Upper lobe of right lung (tissue), 1 donor: ENCODE results near the gene ACTRT2. TPM values are rescaled to one million over a fixed set of nuclear protein-coding genes. Genes with fewer than 3 reads are reported as not detected.
A peak's percentile ranks its signal among the peaks of the same experiment; 100 is the strongest.

ENCODE experiments used
- ATAC-seq: fragments of 200-7000 bp; cut with Tn5 transposase; one replicate; pipeline ENCODE4 v1.9.1; 2020; ENCODE audit warnings: mild to moderate bottlenecking, moderate library complexity
- DNase-seq: peaks from one replicate; pipeline ENCODE4 v3.0.0-alpha.2; 2020
- H3K27ac ChIP-seq: fragments of 200-600 bp; one replicate; pipeline ENCODE4 v1.8.0; 2022
- H3K27me3 ChIP-seq: fragments of 200-600 bp; one replicate; pipeline ENCODE4 v1.8.0; 2022; ENCODE audit warnings: mild to moderate bottlenecking
- H3K36me3 ChIP-seq: fragments of 200-600 bp; one replicate; pipeline ENCODE4 v1.8.0; 2022
- H3K4me1 ChIP-seq: fragments of 200-600 bp; one replicate; pipeline ENCODE4 v1.8.0; 2022
- H3K4me3 ChIP-seq: fragments of 200-600 bp; one replicate; pipeline ENCODE4 v1.8.0; 2022; ENCODE audit warnings: mild to moderate bottlenecking
- H3K9me3 ChIP-seq: fragments of 200-600 bp; one replicate; pipeline ENCODE4 v1.8.0; 2022
- CTCF ChIP-seq: fragments of 200-600 bp; IDR thresholded peaks from one replicate; pipeline ENCODE4 v1.8.0; 2022; ENCODE audit warnings: antibody characterized with exemption
- intact Hi-C: fragments of 100-400 bp; cut with DNase I; formaldehyde crosslinking; loops from one replicate; pipeline ENCODE4 v1.11.0; 2022
- total RNA-seq: library from RNA; stranded (reverse); fragmentation: NEBNext Ultra II Directional; extraction: Animal tissue kit (Norgen Biotek cat#: 25700); gene quantifications from one replicate; pipeline ENCODE4 v1.2.1, GENCODE V29; 2021
- donor health status: DM: no; HTN: yes; CAD: no; lungs with severe emphysema.

ACTRT2 gene
- total RNA-seq, 1 donor from 2014 or later: not detected

- H3K36me3 ChIP-seq: no peaks in the 10 kb centered on the region
- no peak for TF ChIP-seq CTCF
- intact Hi-C loops: no loop called here
- ATAC-seq (no peak), DNase-seq (no peak)
- H3K4me1 ChIP-seq: no peaks in the 10 kb centered on the region
- H3K9me3 ChIP-seq: no peaks in the 10 kb centered on the region
- no peak overlapping the region for H3K27ac ChIP-seq
- no peak overlapping the region for H3K4me3 ChIP-seq
- peaks cover 14% of the 10 kb centered on the region for H3K27me3 ChIP-seq
These were observed 33.8 kb downstream of the ACTRT2 start for GRCh38 chr1:3055051-3055450.

- ATAC-seq (no peak), DNase-seq (no peak)
- Histone ChIP-seq H3K36me3 (no peaks in the 10 kb centered on the region), H3K27ac (no peak overlapping the region), H3K4me3 (no peak overlapping the region), H3K27me3 (peaks cover 14% of the 10 kb centered on the region), H3K9me3 (no peaks in the 10 kb centered on the region), H3K4me1 (no peaks in the 10 kb centered on the region)
- intact Hi-C loops: no loop called here
- no peak for TF ChIP-seq CTCF
These were observed 35.4 kb downstream of the ACTRT2 start for GRCh38 chr1:3056641-3057040.

- Histone ChIP-seq H3K9me3 (no peaks in the 10 kb centered on the region), H3K27ac (no peak overlapping the region), H3K27me3 (peaks cover 22% of the 10 kb centered on the region), H3K4me1 (no peaks in the 10 kb centered on the region), H3K4me3 (no peak overlapping the region), H3K36me3 (no peaks in the 10 kb centered on the region)
- DNase-seq: no peak
- intact Hi-C loops: no loop called here
- no peak for ATAC-seq
- no peak for TF ChIP-seq CTCF
These were observed 37.2 kb downstream of the ACTRT2 start for GRCh38 chr1:3058263-3059030.

GRCh38 chr1:3060127-3060526 is 38.9 kb downstream of the ACTRT2 start:
- ATAC-seq (no peak), DNase-seq (peak; percentile 50)
- Histone ChIP-seq H3K9me3 (no peaks in the 10 kb centered on the region), H3K27me3 (peaks cover 32% of the 10 kb centered on the region), H3K4me1 (no peaks in the 10 kb centered on the region), H3K4me3 (no peak overlapping the region), H3K36me3 (no peaks in the 10 kb centered on the region), H3K27ac (no peak overlapping the region)
- intact Hi-C loops: no loop called here
- no peak for TF ChIP-seq CTCF

GRCh38 chr1:3060601-3061551 is 39.6 kb downstream of the ACTRT2 start:
- intact Hi-C loops: no loop called here
- DNase-seq: peak; percentile 54
- Histone ChIP-seq H3K4me3 (no peak overlapping the region), H3K36me3 (no peaks in the 10 kb centered on the region), H3K9me3 (no peaks in the 10 kb centered on the region), H3K27ac (no peak overlapping the region), H3K4me1 (no peaks in the 10 kb centered on the region), H3K27me3 (peaks cover 39% of the 10 kb centered on the region)
- ATAC-seq: no peak
- no peak for TF ChIP-seq CTCF
